ENCODE results near the gene PHF11.
"Not testable (repeated sequence)": the region's sequence is repeated elsewhere in the genome, so short reads cannot be mapped to it uniquely, and the experiment has no call there.

The PHF11 gene

GRCh38 chr13:49546561-49546960 is 50.8 kb downstream of the PHF11 start:
- DNase-seq (ENCODE audit: low read depth) = no peak

- DNase-seq (ENCODE audit: low read depth) = no peak
Measured at GRCh38 chr13:49549289-49549688, 53.5 kb downstream of the PHF11 start.

GRCh38 chr13:49550942-49551644 is 55.3 kb downstream of the PHF11 start:
- no peak for DNase-seq (ENCODE audit: low read depth)

GRCh38 chr13:49553888-49554287 is 58.1 kb downstream of the PHF11 start:
- DNase-seq (ENCODE audit: low read depth) = no peak

GRCh38 chr13:49554387-49554786 is 58.6 kb downstream of the PHF11 start:
- no peak for DNase-seq (ENCODE audit: low read depth)

GRCh38 chr13:49559006-49559405 is 63.3 kb downstream of the PHF11 start:
- no peak for DNase-seq (ENCODE audit: low read depth)

GRCh38 chr13:49560270-49561061 is 64.7 kb downstream of the PHF11 start:
- no peak for DNase-seq (ENCODE audit: low read depth)

GRCh38 chr13:49561062-49561410 is 65.3 kb downstream of the PHF11 start:
- no peak for DNase-seq (ENCODE audit: low read depth)

GRCh38 chr13:49563516-49563915 is 67.8 kb downstream of the PHF11 start:
- DNase-seq (ENCODE audit: low read depth) = no peak

GRCh38 chr13:49565461-49565860 is 69.7 kb downstream of the PHF11 start:
- DNase-seq (ENCODE audit: low read depth) = not testable (repeated sequence)

GRCh38 chr13:49566461-49566860 is 70.7 kb downstream of the PHF11 start:
- no peak for DNase-seq (ENCODE audit: low read depth)

GRCh38 chr13:49567491-49567890 is 71.7 kb downstream of the PHF11 start:
- DNase-seq (ENCODE audit: low read depth) = no peak

- no peak for DNase-seq (ENCODE audit: low read depth)
Measured at GRCh38 chr13:49569993-49570689, 74.4 kb downstream of the PHF11 start.

GRCh38 chr13:49571299-49572240 is 75.8 kb downstream of the PHF11 start:
- no peak for DNase-seq (ENCODE audit: low read depth)
